Body of pancreas (tissue), 4 donors: ENCODE results near the gene DAGLB. TPM values are rescaled to one million over a fixed set of nuclear protein-coding genes. Genes with fewer than 3 reads are reported as not detected.

Experiments
- ATAC-seq: fragments of 150-250 bp; one replicate; pipeline ENCODE4 v1.9.1; 2016
- DNase-seq, 4 donors: peaks; one replicate each; pipeline ENCODE4 v3.0.0-alpha.2; 2019
- H3K27ac ChIP-seq, 4 donors: fragments of 200-600 bp; sonication (generic); 1 replicate in 3 of 4; 2 replicates in 1 of 4; pipeline versions ENCODE4 v1.5.1 to v1.6.1; 2016 to 2019; ENCODE audit warnings: mild to moderate bottlenecking in 1 of 4, mixed read lengths in 1 of 4, moderate library complexity in 1 of 4
- H3K27me3 ChIP-seq, 2 donors: fragments of 200-600 bp; sonication (generic); one replicate each; pipeline ENCODE4 v1.6.0; 2016; ENCODE audit warnings: mild to moderate bottlenecking in 1 of 2
- H3K36me3 ChIP-seq, 2 donors: fragments of 200-600 bp; sonication (generic); replicated peaks in 1 of 2; 2 replicates each; pipeline ENCODE4 v1.5.1; 2016; ENCODE audit warnings: low read depth in 2 of 2; ENCODE audit not compliant: insufficient read depth in 1 of 2
- H3K4me1 ChIP-seq: fragments of 200-600 bp; sonication (generic); one replicate; pipeline ENCODE4 v1.6.0; 2016
- H3K4me3 ChIP-seq, 2 donors: fragments of 200-600 bp; sonication (generic); 1 replicate in 1 of 2; 2 replicates in 1 of 2; pipeline ENCODE4 v1.5.1; 2016 to 2019
- H3K9me3 ChIP-seq, 3 donors: fragments of 200-600 bp; sonication (generic); 1 replicate in 2 of 3; 2 replicates in 1 of 3; pipeline ENCODE4 v1.5.1; 2016
- POLR2A ChIP-seq, 3 donors: fragments of 450-650 bp; IDR thresholded peaks; one replicate each; pipeline ENCODE4 v1.6.1; 2016; ENCODE audit warnings: antibody characterized with exemption in 3 of 3, mild to moderate bottlenecking in 2 of 3
- WGBS, 2 donors: methylation state at CpG; one replicate each; pipeline ENCODE4 v1.1.5; 2017; 5-methylcytosine and 5-hydroxymethylcytosine counted together
- intact Hi-C: fragments of 100-400 bp; cut with DNase I; formaldehyde crosslinking; loops from one replicate; pipeline ENCODE4 v1.15.1; 2023
- total RNA-seq, 2 donors: library from RNA; depleted of rRNA; stranded (reverse); fragments of >200 nt; gene quantifications; one replicate each; pipeline ENCODE4 v1.1.0, GENCODE V29; 2016
- TF ChIP-seq, protein P1 (sequence below), 7 experiments: fragments of 450-650 bp in 4 of 7; fragments of 200-600 bp in 3 of 7; sonication (generic) in 3 of 7; IDR thresholded peaks; one replicate each; pipeline ENCODE4 v1.5.1; 2016 to 2019; ENCODE audit warnings: antibody characterized with exemption in 7 of 7

DAGLB gene
- total RNA-seq, 2 donors from 2014 or later: 7.8 to 34.6 TPM

DNA sequence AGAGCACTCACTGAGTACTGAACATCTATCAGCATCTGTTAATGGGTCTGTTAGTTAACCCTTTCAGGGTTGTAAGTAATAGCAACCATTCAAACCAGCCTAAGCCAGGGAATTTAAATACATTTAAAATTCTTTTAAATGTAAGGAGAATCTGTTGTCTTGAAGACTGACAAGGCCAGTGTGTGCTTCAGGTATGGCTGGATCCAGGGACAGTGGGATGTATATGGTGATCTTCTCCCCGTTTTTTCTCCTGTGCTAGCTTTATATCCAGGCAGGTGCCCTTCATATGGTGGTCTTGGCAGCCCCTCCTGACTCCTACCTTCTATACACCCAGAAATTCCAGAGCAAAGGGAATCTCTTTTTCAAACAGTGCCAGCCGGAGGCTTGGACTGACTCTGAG is 46.6 kb upstream of the DAGLB start:
- Histone ChIP-seq H3K27me3 (no peaks in the 10 kb centered on the region), H3K9me3 (no peaks in the 10 kb centered on the region), H3K27ac (no peak overlapping the region), H3K4me1 (no peaks in the 10 kb centered on the region), H3K36me3 (no peaks in the 10 kb centered on the region), H3K4me3 (no peak overlapping the region)
- DNase-seq (no peak), ATAC-seq (no peak)
- TF ChIP-seq, protein P1, sequence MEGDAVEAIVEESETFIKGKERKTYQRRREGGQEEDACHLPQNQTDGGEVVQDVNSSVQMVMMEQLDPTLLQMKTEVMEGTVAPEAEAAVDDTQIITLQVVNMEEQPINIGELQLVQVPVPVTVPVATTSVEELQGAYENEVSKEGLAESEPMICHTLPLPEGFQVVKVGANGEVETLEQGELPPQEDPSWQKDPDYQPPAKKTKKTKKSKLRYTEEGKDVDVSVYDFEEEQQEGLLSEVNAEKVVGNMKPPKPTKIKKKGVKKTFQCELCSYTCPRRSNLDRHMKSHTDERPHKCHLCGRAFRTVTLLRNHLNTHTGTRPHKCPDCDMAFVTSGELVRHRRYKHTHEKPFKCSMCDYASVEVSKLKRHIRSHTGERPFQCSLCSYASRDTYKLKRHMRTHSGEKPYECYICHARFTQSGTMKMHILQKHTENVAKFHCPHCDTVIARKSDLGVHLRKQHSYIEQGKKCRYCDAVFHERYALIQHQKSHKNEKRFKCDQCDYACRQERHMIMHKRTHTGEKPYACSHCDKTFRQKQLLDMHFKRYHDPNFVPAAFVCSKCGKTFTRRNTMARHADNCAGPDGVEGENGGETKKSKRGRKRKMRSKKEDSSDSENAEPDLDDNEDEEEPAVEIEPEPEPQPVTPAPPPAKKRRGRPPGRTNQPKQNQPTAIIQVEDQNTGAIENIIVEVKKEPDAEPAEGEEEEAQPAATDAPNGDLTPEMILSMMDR (IDR thresholded peaks at IDR 0.05): no peak
- no peak for TF ChIP-seq POLR2A (IDR thresholded peaks at IDR 0.05)
- WGBS, 2 donors: 83 to 100% methylated on average over 2 of the region's 2 CpGs
- intact Hi-C loops: no loop called here

DNA sequence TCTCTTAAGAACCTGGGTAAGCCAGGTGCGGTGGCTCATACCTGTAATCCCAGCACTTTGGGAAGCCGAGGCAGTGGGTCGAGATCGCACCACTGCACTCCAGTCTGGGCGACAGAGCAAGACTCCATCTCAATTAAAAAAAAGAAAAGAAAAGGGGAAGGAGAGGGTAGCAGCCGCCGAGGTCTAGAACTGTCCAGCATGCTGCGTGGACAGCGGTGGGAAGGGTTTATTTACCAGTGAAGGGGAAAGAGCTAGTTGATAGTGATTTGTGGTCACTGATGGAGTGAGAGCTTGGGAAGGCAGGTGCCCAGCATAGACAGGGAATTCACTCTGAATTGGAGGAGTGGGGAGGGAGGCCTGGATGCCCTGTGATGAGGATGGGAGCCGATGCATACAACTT is 43.4 kb upstream of the DAGLB start:
- no peaks in the 10 kb centered on the region for H3K4me1 ChIP-seq
- intact Hi-C loops: no loop called here

DNA sequence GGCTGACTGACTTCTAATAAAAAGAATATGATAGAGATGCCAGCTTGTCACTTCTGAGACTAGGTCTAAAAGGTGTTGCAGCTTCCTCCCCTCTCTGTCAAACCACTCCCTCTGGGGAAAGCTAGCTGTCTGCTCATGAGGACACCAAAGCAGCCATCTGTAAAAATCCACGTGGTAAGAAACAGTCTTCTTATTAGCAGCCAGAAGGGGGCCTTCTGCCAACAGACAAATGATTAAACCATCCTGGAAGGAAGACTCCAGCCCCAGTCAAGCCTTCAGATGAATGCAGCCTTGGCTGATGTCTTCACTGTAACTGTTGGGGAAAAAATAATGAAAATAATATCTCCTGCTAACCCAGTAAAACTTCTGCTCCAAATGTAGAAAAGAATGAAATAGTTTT is 41.9 kb upstream of the DAGLB start:
- Histone ChIP-seq H3K4me3 (no peak overlapping the region), H3K27ac (no peak overlapping the region), H3K9me3 (no peaks in the 10 kb centered on the region), H3K36me3 (no peaks in the 10 kb centered on the region), H3K27me3 (no peaks in the 10 kb centered on the region), H3K4me1 (peaks cover 4% of the 10 kb centered on the region)
- TF ChIP-seq, protein P1 (IDR thresholded peaks at IDR 0.05): no peak
- no peak for TF ChIP-seq POLR2A (IDR thresholded peaks at IDR 0.05)
- ATAC-seq: no peak
- intact Hi-C loops: no loop called here
- DNase-seq: no peak
- WGBS, 2 donors: 29% methylated on average over 1 of the region's 1 CpG

More for the DNA sequence above, 43.4 kb upstream of the DAGLB start:
- no peaks in the 10 kb centered on the region for H3K36me3 ChIP-seq
- H3K27ac ChIP-seq: no peak overlapping the region
- no peak overlapping the region for H3K4me3 ChIP-seq
- no peaks in the 10 kb centered on the region for H3K27me3 ChIP-seq
- TF ChIP-seq POLR2A (IDR thresholded peaks at IDR 0.05): no peak
- TF ChIP-seq, protein P1 (IDR thresholded peaks at IDR 0.05): no peak
- ATAC-seq (no peak), DNase-seq (no peak)
- no peaks in the 10 kb centered on the region for H3K9me3 ChIP-seq
- WGBS, 2 donors: 87 to 88% methylated on average over 9 to 10 of the region's 10 CpGs

DNA sequence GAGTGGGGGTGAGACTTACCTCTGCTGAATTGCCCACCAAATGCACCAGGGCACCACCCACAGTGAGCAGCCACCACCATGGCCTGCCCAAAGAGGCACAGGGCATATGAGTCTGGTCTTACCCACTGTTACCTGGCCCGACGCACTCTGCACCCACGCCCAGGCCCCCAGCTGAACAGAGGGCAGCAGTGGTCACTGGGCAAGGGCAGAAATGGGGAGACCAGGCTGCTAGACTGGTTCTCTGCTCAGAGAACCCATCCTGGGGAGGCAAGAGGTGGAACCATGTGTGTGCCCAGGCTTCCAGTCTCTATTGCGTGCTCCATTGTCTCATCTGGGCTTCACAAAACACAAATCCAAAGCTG is 39.4 kb upstream of the DAGLB start:
- 96 to 100% methylated on average over 1 to 3 of the region's 4 CpGs for WGBS, 2 donors

More for the DNA sequence above, 39.4 kb upstream of the DAGLB start:
- intact Hi-C loops: no loop called here
- ATAC-seq (no peak), DNase-seq (no peak)
- Histone ChIP-seq H3K27me3 (no peaks in the 10 kb centered on the region), H3K9me3 (no peaks in the 10 kb centered on the region), H3K4me3 (no peak overlapping the region), H3K36me3 (no peaks in the 10 kb centered on the region), H3K27ac (no peak overlapping the region), H3K4me1 (peaks cover 13% of the 10 kb centered on the region)
- no peak for TF ChIP-seq POLR2A (IDR thresholded peaks at IDR 0.05)
- TF ChIP-seq, protein P1 (IDR thresholded peaks at IDR 0.05): no peak
